ENCODE results near the gene MLLT1. TPM values are rescaled to one million over a fixed set of nuclear protein-coding genes. Genes with fewer than 3 reads are reported as not detected.

Gene MLLT1
- total RNA-seq, 1 donor from 2014 or later: 5.6 TPM

GRCh38 chr19:6239871-6240676 lies 39.7 kb downstream of the MLLT1 start:
- no peak overlapping the region for H3K9ac ChIP-seq
- H3K4me3 Mint-ChIP-seq: no peak overlapping the region
- H4K20me1 ChIP-seq (ENCODE audit: low read depth): peaks cover 85% of the 10 kb centered on the region

GRCh38 chr19:6239401-6239844 lies 40.4 kb downstream of the MLLT1 start:
- no peaks in the 10 kb centered on the region for H3K27me3 ChIP-seq
- H3K9me3 Mint-ChIP-seq: no peaks in the 10 kb centered on the region
- DNase-seq (ENCODE audit: low spot score): no peak
- peaks cover 7% of the 10 kb centered on the region for H3K36me3 Mint-ChIP-seq
- no peak overlapping the region for H3K27ac ChIP-seq
- TF ChIP-seq EZH2 (IDR thresholded peaks at IDR 0.05) (no peak), CTCF (IDR thresholded peaks at IDR 0.05) (no peak), EZH2phosphoT487 (IDR thresholded peaks at IDR 0.05) (no peak)
- peaks cover 89% of the 10 kb centered on the region for H3K79me2 ChIP-seq (ENCODE audit: low read depth)
- H3K4me3 Mint-ChIP-seq: no peak overlapping the region
- no peak overlapping the region for H3K4me2 ChIP-seq
- H3K4me1 Mint-ChIP-seq: peaks cover 59% of the 10 kb centered on the region
- H4K20me1 ChIP-seq (ENCODE audit: low read depth): peaks cover 89% of the 10 kb centered on the region
- no peaks in the 10 kb centered on the region for H3F3A ChIP-seq (ENCODE audit: low read depth)
- peaks cover 5% of the 10 kb centered on the region for H3K4me1 ChIP-seq
- no peak overlapping the region for H3K4me3 ChIP-seq
- no peak overlapping the region for H3K27ac Mint-ChIP-seq
- H3K36me3 ChIP-seq: no peaks in the 10 kb centered on the region
- no peak overlapping the region for H2AFZ ChIP-seq (replicated peaks)
- no peaks in the 10 kb centered on the region for H3K9me3 ChIP-seq (ENCODE audit: low read depth)
- H3K27me3 Mint-ChIP-seq (ENCODE audit: insufficient read depth, low read depth): no peaks in the 10 kb centered on the region
- H3K9ac ChIP-seq: no peak overlapping the region

More at GRCh38 chr19:6239871-6240676, 39.7 kb downstream of the MLLT1 start:
- Histone ChIP-seq H3K4me3 (no peak overlapping the region), H3F3A (ENCODE audit: low read depth) (no peaks in the 10 kb centered on the region), H3K27me3 (no peaks in the 10 kb centered on the region), H3K79me2 (ENCODE audit: low read depth) (peaks cover 89% of the 10 kb centered on the region), H3K4me1 (no peaks in the 10 kb centered on the region), H3K4me2 (no peak overlapping the region), H2AFZ (replicated peaks) (no peak overlapping the region), H3K9me3 (ENCODE audit: low read depth) (no peaks in the 10 kb centered on the region), H3K36me3 (no peaks in the 10 kb centered on the region), H3K27ac (no peak overlapping the region)
- peaks cover 4% of the 10 kb centered on the region for H3K9me3 Mint-ChIP-seq
- peak; percentile 49 for DNase-seq (ENCODE audit: low spot score)
- H3K27ac Mint-ChIP-seq: no peak overlapping the region
- no peak for TF ChIP-seq CTCF (IDR thresholded peaks at IDR 0.05)
- TF ChIP-seq EZH2phosphoT487 (IDR thresholded peaks at IDR 0.05): no peak
- no peak for TF ChIP-seq EZH2 (IDR thresholded peaks at IDR 0.05)
- H3K36me3 Mint-ChIP-seq: peaks cover 12% of the 10 kb centered on the region
- H3K4me1 Mint-ChIP-seq: peaks cover 55% of the 10 kb centered on the region
- H3K27me3 Mint-ChIP-seq (ENCODE audit: insufficient read depth, low read depth): peaks cover 2% of the 10 kb centered on the region

- Histone ChIP-seq H2AFZ (replicated peaks) (no peak overlapping the region), H4K20me1 (ENCODE audit: low read depth) (peaks cover 94% of the 10 kb centered on the region), H3K27ac (no peak overlapping the region), H3K27me3 (no peaks in the 10 kb centered on the region), H3K36me3 (no peaks in the 10 kb centered on the region), H3K4me1 (peaks cover 12% of the 10 kb centered on the region), H3K4me2 (no peak overlapping the region), H3K79me2 (ENCODE audit: low read depth) (peaks cover 90% of the 10 kb centered on the region), H3K9me3 (ENCODE audit: low read depth) (no peaks in the 10 kb centered on the region), H3F3A (ENCODE audit: low read depth) (no peaks in the 10 kb centered on the region), H3K9ac (no peak overlapping the region), H3K4me3 (no peak overlapping the region)
- H3K4me3 Mint-ChIP-seq: no peak overlapping the region
- peak overlapping the region; percentile 95 for H3K27ac Mint-ChIP-seq
- no peak for TF ChIP-seq EZH2 (IDR thresholded peaks at IDR 0.05)
- no peak for TF ChIP-seq EZH2phosphoT487 (IDR thresholded peaks at IDR 0.05)
- TF ChIP-seq CTCF (IDR thresholded peaks at IDR 0.05): no peak
- peaks cover 55% of the 10 kb centered on the region for H3K4me1 Mint-ChIP-seq
- H3K9me3 Mint-ChIP-seq: no peaks in the 10 kb centered on the region
- no peak for DNase-seq (ENCODE audit: low spot score)
- peaks cover 5% of the 10 kb centered on the region for H3K36me3 Mint-ChIP-seq
- H3K27me3 Mint-ChIP-seq (ENCODE audit: insufficient read depth, low read depth): no peaks in the 10 kb centered on the region
Observed at GRCh38 chr19:6238643-6239281, 41.0 kb downstream of the MLLT1 start.
